ENCODE data around the gene SORCS2.

Gene SORCS2

GRCh38 chr4:7400671-7401298 lies 208.4 kb downstream of the SORCS2 start:
- TF ChIP-seq CREB1 (IDR thresholded peaks at IDR 0.05; ENCODE audit: low read depth): no peak
- TF ChIP-seq, protein P1, sequence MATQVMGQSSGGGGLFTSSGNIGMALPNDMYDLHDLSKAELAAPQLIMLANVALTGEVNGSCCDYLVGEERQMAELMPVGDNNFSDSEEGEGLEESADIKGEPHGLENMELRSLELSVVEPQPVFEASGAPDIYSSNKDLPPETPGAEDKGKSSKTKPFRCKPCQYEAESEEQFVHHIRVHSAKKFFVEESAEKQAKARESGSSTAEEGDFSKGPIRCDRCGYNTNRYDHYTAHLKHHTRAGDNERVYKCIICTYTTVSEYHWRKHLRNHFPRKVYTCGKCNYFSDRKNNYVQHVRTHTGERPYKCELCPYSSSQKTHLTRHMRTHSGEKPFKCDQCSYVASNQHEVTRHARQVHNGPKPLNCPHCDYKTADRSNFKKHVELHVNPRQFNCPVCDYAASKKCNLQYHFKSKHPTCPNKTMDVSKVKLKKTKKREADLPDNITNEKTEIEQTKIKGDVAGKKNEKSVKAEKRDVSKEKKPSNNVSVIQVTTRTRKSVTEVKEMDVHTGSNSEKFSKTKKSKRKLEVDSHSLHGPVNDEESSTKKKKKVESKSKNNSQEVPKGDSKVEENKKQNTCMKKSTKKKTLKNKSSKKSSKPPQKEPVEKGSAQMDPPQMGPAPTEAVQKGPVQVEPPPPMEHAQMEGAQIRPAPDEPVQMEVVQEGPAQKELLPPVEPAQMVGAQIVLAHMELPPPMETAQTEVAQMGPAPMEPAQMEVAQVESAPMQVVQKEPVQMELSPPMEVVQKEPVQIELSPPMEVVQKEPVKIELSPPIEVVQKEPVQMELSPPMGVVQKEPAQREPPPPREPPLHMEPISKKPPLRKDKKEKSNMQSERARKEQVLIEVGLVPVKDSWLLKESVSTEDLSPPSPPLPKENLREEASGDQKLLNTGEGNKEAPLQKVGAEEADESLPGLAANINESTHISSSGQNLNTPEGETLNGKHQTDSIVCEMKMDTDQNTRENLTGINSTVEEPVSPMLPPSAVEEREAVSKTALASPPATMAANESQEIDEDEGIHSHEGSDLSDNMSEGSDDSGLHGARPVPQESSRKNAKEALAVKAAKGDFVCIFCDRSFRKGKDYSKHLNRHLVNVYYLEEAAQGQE (IDR thresholded peaks at IDR 0.05; ENCODE audit: low read depth): no peak
- no peak for TF ChIP-seq NFIC (IDR thresholded peaks at IDR 0.05)

- TF ChIP-seq EP300 (IDR thresholded peaks at IDR 0.05; ENCODE audit: borderline replicate concordance) (no peak), CREB1 (IDR thresholded peaks at IDR 0.05; ENCODE audit: low read depth) (no peak), TAF1 (IDR thresholded peaks at IDR 0.05; ENCODE audit: low read depth) (no peak), FOXM1 (IDR thresholded peaks at IDR 0.05; ENCODE audit: borderline replicate concordance, low read depth) (no peak), NFIC (IDR thresholded peaks at IDR 0.05) (no peak)
- TF ChIP-seq, protein P2, sequence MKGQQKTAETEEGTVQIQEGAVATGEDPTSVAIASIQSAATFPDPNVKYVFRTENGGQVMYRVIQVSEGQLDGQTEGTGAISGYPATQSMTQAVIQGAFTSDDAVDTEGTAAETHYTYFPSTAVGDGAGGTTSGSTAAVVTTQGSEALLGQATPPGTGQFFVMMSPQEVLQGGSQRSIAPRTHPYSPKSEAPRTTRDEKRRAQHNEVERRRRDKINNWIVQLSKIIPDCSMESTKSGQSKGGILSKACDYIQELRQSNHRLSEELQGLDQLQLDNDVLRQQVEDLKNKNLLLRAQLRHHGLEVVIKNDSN (IDR thresholded peaks at IDR 0.05): no peak
- TF ChIP-seq, protein P1 (IDR thresholded peaks at IDR 0.05; ENCODE audit: low read depth): no peak
Measured at GRCh38 chr4:7402526-7402925, 210.2 kb downstream of the SORCS2 start.

DNA sequence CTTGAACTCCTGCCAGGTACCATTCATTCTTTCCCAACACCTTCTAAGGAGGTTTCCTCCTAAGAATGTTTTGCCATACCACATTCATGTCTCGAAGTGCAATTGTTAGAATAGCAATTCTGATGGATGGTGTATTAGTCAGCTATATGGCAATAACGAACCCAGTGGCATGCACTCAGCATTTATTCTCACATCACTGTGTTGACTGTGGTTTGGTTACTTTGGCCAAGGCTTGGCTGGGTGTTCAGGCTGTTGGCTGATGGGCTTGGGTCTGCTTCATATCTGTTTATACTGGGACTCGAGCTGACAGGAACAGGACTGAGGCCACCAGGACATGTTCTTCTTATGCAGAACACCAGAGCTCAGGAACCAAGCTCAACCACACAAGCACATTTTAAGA lies 210.7 kb downstream of the SORCS2 start:
- no peak for TF ChIP-seq TCF12 (IDR thresholded peaks at IDR 0.05; ENCODE audit: low read depth)

DNA sequence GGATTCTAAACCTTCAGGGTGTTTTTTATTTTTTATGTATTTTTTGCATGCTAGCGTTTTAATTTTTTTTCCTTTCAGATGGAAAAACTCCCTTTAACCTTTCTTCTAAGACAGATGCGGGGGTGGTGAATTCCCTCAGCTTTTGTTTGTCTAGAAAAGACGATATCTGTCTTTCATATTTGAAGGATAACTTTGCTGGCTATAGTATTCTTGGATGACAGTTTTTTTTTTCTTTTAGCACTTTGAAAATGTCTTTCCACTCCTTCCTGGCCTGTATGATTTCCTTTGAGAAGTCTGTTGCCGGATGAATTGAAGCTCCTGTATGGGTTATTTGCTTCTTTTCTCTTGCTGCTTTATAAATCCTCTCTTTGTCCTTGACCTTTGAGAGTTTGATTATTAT lies 215.8 kb downstream of the SORCS2 start:
- TF ChIP-seq, protein P2 (IDR thresholded peaks at IDR 0.05): no peak
- TF ChIP-seq YY1 (IDR thresholded peaks at IDR 0.05; ENCODE audit: low read depth) (no peak), TAF1 (IDR thresholded peaks at IDR 0.05; ENCODE audit: low read depth) (no peak), TEAD4 (IDR thresholded peaks at IDR 0.05) (no peak), RAD21 (IDR thresholded peaks at IDR 0.05; ENCODE audit: low read depth) (no peak), EGR1 (IDR thresholded peaks at IDR 0.05) (no peak), CREB1 (IDR thresholded peaks at IDR 0.05; ENCODE audit: low read depth) (no peak), FOXM1 (IDR thresholded peaks at IDR 0.05; ENCODE audit: borderline replicate concordance, low read depth) (no peak), ZBTB7A (IDR thresholded peaks at IDR 0.05; ENCODE audit: low read depth) (no peak), EP300 (IDR thresholded peaks at IDR 0.05; ENCODE audit: borderline replicate concordance) (no peak), TCF12 (IDR thresholded peaks at IDR 0.05; ENCODE audit: low read depth) (no peak), MAX (IDR thresholded peaks at IDR 0.05) (no peak), NFIC (IDR thresholded peaks at IDR 0.05) (no peak), CEBPB (IDR thresholded peaks at IDR 0.05) (no peak)
- TF ChIP-seq, protein P1 (IDR thresholded peaks at IDR 0.05; ENCODE audit: low read depth): no peak

GRCh38 chr4:7410446-7410845 lies 218.1 kb downstream of the SORCS2 start:
- TF ChIP-seq, protein P1 (IDR thresholded peaks at IDR 0.05; ENCODE audit: low read depth): no peak
- TF ChIP-seq MAX (IDR thresholded peaks at IDR 0.05) (no peak), YY1 (IDR thresholded peaks at IDR 0.05; ENCODE audit: low read depth) (no peak), FOXM1 (IDR thresholded peaks at IDR 0.05; ENCODE audit: borderline replicate concordance, low read depth) (no peak), TAF1 (IDR thresholded peaks at IDR 0.05; ENCODE audit: low read depth) (no peak), NFIC (IDR thresholded peaks at IDR 0.05) (no peak), CEBPB (IDR thresholded peaks at IDR 0.05) (no peak), EGR1 (IDR thresholded peaks at IDR 0.05) (no peak), ZBTB7A (IDR thresholded peaks at IDR 0.05; ENCODE audit: low read depth) (no peak), TCF12 (IDR thresholded peaks at IDR 0.05; ENCODE audit: low read depth) (no peak), CREB1 (IDR thresholded peaks at IDR 0.05; ENCODE audit: low read depth) (no peak), TEAD4 (IDR thresholded peaks at IDR 0.05) (no peak), RAD21 (IDR thresholded peaks at IDR 0.05; ENCODE audit: low read depth) (no peak), EP300 (IDR thresholded peaks at IDR 0.05; ENCODE audit: borderline replicate concordance) (no peak)
- TF ChIP-seq, protein P2 (IDR thresholded peaks at IDR 0.05): no peak

All from Ishikawa (cell line).